ENCODE measurements around the gene GPC6. TPM values are rescaled to one million over a fixed set of nuclear protein-coding genes. Genes with fewer than 3 reads are reported as not detected.

Gene GPC6
- total and polyA plus RNA-seq, 12 donors = 0.15 to 5.4 (median 2.5) TPM

- 82 to 86% methylated on average over 3 of the region's 3 CpGs for WGBS, 2 donors
- Histone ChIP-seq H3K4me3 (no peak overlapping the region), H3K4me1 (peaks cover 0 to 25% (median 6%) of the 10 kb centered on the region in 9 donors), H3K27ac (no peak overlapping the region), H3K36me3 (no peaks in the 10 kb centered on the region), H3K27me3 (no peaks in the 10 kb centered on the region), H3K9me3 (no peaks in the 10 kb centered on the region)
- ATAC-seq (no peak), DNase-seq (no peak)
- intact Hi-C loops (cut with DNase I) = loop anchor here in 1 of 10 donors (10.0 kb wide), 1 partner anchor 79 kb away; no protein-coding TSS in a partner anchor
- no peak for TF ChIP-seq CTCF (IDR thresholded peaks at IDR 0.05)
Observed at GRCh38 chr13:94313926-94314325, 1087.3 kb downstream of the GPC6 start.

GRCh38 chr13:94315188-94315587 is 1088.6 kb downstream of the GPC6 start:
- no peaks in the 10 kb centered on the region for H3K27me3 ChIP-seq
- no peaks in the 10 kb centered on the region for H3K36me3 ChIP-seq
- 89 to 91% methylated on average over 1 of the region's 1 CpG for WGBS, 2 donors
- no peaks in the 10 kb centered on the region for H3K9me3 ChIP-seq
- DNase-seq (no peak), ATAC-seq (no peak)
- H3K4me1 ChIP-seq = peaks cover 0 to 18% (median 6%) of the 10 kb centered on the region in 9 donors
- TF ChIP-seq CTCF (IDR thresholded peaks at IDR 0.05) = no peak
- intact Hi-C loops (cut with DNase I) = loop anchor here in 1 of 10 donors (10.0 kb wide), 1 partner anchor 80 kb away; no protein-coding TSS in a partner anchor
- H3K27ac ChIP-seq = no peak overlapping the region
- no peak overlapping the region for H3K4me3 ChIP-seq

- 45 to 67% methylated on average over 2 of the region's 2 CpGs for WGBS, 2 donors
- Histone ChIP-seq H3K9me3 (no peaks in the 10 kb centered on the region), H3K27me3 (no peaks in the 10 kb centered on the region), H3K4me3 (no peak overlapping the region), H3K27ac (no peak overlapping the region), H3K36me3 (no peaks in the 10 kb centered on the region), H3K4me1 (peaks cover 0 to 15% (median 3%) of the 10 kb centered on the region in 9 donors)
- intact Hi-C loops (cut with DNase I) = loop anchor here in 1 of 10 donors (10.0 kb wide), 1 partner anchor 82 kb away; no protein-coding TSS in a partner anchor
- no peak for ATAC-seq
- no peak for TF ChIP-seq CTCF (IDR thresholded peaks at IDR 0.05)
- DNase-seq = no peak
Observed at GRCh38 chr13:94317063-94317491, 1090.5 kb downstream of the GPC6 start.

- 79 to 93% methylated on average over 3 of the region's 3 CpGs for WGBS, 2 donors
- H3K36me3 ChIP-seq = no peaks in the 10 kb centered on the region
- no peak for ATAC-seq
- H3K9me3 ChIP-seq = no peaks in the 10 kb centered on the region
- H3K27me3 ChIP-seq = no peaks in the 10 kb centered on the region
- H3K4me1 ChIP-seq = peaks cover 0 to 6% (median 0%) of the 10 kb centered on the region in 9 donors
- DNase-seq = no peak
- H3K27ac ChIP-seq = no peak overlapping the region
- intact Hi-C loops (cut with DNase I) = loop anchor here in 1 of 10 donors (10.0 kb wide), 1 partner anchor 84 kb away; no protein-coding TSS in a partner anchor
- no peak for TF ChIP-seq CTCF (IDR thresholded peaks at IDR 0.05)
- H3K4me3 ChIP-seq = no peak overlapping the region
Observed at GRCh38 chr13:94318418-94318817, 1091.8 kb downstream of the GPC6 start.

All from heart right ventricle (tissue), 16 donors.